Activated CD4-positive, CD25-positive, alpha-beta regulatory T cell treated with anti-CD3 and anti-CD28 coated beads, Interleukin-2, amount 50 U/mL, for 16 hours (primary cell): ENCODE measurements around the gene DNM3.

Source experiments
- DNase-seq: peaks from one replicate; pipeline ENCODE4 v3.0.0-alpha.2; 2020; ENCODE audit warnings: low read depth, low spot score

DNM3 gene

DNA sequence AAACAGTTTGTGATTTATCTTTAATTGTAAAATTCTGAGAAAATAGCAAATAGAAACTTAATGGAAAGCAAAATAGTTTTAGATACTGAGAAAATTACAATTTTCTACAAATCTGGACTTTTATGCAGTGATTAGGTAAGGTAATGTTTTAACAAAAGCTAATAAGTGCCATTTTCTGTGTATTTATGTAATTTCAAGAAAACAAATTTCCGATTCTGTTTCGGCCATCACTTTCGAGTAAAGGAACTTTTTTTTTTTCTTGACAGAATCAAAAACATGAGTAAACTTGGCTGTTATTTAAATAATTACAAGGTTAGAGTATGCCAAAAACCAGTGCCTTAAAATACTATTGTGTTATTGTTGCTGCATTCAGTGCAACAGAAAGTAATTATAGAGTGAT, 298.8 kb downstream of the DNM3 start:
- DNase-seq = no peak

GRCh38 chr1:172140591-172140990, 299.3 kb downstream of the DNM3 start:
- no peak for DNase-seq

DNA sequence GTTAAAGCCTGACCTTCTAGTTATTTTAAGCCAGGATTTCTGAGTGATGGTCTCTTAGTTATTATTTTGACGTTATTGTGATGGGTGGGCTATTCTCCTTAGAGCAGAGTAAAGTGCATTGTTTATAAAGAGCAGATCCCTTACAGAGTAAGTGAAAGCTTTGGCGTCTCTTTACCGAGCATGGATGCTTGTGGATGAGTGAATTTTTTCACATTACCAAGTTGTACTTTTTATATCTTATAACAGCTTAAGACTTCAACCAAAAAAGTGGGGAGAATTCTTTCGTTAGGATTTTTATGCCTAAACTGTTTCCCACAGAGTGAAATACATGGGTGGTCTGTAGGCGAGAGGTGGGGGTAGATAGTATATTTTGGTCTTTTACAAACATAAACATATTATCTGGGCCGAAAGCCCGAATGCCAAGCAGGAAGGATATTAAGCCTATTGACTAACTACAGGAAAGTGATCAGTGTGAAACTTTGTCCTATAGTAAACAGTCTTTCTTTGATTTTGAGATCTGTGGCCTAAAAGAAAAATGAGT, 300.1 kb downstream of the DNM3 start:
- no peak for DNase-seq

DNA sequence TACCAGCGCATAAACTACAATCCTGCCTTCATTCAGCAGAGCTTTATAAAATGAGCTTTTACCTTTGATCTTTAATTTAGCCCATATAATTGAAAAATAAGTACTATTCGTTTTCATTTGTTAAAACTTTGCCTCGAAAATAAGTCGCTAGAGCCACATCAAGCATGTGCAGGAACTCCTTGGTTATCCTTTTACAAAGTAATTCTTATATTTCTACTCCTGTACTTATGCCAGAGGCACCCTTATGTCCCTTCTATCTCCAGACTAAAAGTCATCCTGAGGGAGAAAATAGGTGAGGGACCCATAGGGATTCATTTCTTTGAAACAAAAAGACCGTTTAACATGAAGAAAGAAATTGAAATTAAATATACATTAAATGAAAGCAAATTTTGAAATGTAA, 301.0 kb downstream of the DNM3 start:
- no peak for DNase-seq

DNA sequence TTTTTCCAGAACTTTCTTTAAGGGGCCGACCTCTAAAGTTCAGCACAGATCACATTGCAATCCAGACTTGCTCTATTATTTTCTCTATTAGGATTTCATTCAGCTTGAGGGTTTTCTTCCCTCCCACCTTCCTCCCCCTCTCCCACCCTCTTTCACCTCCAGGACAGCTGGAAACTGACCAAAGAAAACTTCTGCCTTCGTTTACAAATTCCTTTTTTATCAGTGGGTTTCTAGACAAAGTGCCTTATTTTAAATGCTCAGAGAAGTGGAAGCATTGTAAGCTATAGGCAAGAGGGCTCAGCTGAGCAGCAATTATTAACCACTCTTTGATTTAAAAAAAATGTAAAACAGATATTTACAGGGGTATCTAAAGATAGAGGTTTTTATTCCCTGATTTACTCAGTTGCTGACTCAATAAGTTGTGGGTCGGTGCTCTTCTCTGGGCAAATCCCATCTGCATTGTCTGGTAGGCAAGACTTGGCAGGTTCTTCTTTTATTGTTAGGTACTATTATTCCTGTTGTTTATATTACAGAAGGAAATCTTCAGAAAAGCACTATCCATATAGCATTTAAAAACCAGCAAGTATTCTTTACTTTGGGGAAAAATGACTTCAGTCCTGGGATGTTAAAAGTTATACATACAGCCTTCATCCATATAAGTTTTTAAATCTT, 302.2 kb downstream of the DNM3 start:
- DNase-seq = no peak

- DNase-seq = no peak
Observed at GRCh38 chr1:172144445-172145061, 303.3 kb downstream of the DNM3 start.

DNA sequence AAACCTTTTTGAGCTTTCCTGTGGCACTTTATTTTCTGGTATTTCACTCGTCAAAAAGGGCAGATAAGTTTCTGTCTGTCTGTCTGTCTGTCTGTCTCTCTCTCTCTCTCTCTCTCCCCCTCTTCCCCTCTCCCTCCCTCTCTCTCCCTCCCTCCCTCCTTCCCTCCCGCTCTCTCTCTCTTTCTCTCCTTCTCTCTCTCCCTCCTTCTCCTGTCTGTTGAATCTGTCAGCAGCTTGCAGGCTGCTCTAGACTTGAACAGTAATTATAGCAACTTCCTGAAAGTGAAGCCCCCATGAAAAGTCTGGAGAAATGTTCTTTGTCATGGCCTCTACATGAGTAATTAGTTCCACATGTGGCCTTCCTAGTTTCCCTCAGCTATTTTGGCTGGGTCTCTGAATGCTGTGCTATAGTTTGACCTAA, 303.9 kb downstream of the DNM3 start:
- no peak for DNase-seq

DNA sequence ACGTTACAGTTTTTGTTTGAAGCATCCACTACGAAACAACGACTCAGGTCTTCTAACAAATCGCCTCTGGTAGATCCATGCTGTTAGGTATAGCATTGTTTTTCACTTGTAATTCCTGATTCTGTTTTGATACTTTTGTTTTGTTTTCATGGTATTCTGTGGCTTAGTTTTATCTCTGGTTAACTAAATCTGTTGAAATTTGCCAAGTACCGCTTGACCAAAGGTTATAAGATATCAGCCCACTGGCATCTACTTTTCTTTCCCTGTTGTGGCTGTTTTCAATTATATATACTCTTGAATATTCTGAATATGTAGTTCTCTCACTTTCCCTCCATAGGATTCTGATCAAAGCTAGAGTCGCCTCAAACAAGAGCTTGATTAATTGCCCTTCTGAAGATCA, 304.4 kb downstream of the DNM3 start:
- no peak for DNase-seq

DNA sequence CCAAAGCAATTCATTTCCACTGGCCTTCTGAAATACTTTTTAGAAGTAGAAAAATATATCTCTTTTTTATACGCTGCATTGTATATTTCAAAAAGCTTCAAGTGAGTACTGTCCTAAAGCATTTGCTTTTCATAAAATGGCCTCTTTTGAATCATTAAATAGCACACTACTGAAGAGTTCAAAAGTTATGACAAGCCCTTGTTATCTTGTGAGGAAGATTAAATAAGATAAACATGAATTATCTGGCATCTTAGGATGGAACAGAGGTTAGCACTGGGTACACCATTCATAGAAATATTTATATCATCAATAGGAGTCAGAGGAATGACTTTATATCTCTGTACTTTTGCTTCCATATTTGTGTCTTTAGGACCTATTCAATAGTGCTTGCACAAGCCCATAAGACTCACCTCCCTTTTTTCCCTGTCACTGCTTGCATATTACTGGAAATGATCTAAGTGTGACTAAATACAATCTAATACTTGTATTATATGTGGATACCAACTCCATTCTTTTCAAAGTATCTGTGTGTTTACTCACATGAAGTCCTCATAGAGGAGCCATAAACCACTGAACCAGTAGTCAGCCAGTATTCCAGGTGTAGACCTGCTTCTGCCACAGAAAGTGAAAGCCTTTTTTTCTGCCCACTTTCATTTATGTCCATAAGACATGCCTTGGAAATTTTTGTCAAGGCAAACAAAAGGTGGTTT, 305.0 kb downstream of the DNM3 start:
- no peak for DNase-seq

- no peak for DNase-seq
Observed at GRCh38 chr1:172147541-172147940, 306.2 kb downstream of the DNM3 start.

DNA sequence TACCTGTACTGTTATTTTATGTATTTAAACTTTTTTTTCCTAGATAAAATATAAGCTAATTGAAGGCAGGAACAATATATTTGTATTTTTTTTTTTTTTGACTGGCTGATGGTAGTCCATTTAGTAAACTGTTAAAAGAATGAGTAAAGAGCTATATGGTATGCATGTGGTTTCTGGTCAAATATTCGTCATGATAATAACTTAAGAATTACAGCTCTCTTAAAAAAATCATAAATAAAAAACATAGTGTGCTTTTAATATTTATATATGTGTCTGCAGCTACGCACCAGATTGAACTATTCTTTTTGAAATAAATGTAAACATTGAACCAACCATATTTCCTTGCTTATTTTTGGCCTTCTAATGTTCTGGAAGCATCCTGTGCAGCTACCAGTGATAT, 306.9 kb downstream of the DNM3 start:
- no peak for DNase-seq

- no peak for DNase-seq
Observed at GRCh38 chr1:172148707-172149106, 307.4 kb downstream of the DNM3 start.

- DNase-seq = no peak
Observed at GRCh38 chr1:172149346-172149745, 308.0 kb downstream of the DNM3 start.

DNA sequence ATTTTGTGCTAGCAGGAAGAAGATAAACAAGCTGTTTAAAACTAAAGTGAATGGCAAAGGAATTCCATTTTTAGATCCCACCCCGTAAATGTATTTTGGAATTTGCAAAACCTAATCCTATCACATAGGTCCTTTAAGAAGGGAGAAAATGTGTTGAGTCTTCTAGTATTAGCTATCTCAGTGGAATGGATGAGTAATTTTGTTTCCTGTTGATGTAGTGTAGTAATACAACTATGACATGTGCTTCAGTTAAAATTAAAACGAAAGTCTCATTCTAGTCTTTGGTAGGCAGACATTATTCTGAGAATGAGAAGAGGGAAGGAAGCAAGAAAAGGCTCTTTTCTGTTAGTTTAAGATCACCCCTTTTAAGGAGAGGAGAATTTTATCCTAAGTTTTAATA, 313.3 kb downstream of the DNM3 start:
- no peak for DNase-seq

DNA sequence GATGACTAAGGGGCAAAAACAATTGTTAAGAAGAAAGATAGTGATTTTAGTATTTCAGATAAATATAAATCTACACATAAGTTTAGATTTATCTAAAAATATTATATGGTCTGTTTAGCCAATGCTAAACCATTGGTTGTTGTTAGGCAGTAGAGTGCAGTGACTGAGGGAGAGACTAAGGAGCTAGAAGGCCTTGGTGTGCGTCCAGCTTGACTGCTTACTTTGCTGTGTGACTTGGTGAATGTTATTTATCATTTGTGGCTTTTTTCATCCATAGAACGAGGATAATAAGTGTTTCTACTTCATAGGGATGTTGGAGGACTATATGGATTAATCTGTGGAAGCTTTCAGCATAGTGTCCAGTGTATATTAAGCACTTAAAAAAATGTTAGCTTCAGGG, 314.5 kb downstream of the DNM3 start:
- DNase-seq = no peak

DNA sequence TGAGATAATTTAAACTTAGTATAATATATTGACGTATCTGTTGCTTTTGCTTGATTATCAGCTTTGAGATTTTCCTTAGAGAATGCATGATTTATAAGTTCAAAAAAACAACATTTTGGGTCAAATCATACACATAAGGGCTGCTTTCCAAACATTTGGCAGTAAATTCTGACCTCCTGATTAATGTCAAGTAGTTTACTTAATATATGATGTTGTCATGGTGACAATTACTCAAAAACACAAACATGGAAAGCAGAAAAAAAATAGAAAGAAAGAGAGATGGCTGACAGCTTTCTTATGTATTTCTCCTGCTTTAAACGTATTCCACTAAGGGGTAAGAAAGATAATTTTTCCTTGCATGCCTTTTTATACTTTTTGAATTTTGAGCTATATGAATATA, 320.9 kb downstream of the DNM3 start:
- no peak for DNase-seq

DNA sequence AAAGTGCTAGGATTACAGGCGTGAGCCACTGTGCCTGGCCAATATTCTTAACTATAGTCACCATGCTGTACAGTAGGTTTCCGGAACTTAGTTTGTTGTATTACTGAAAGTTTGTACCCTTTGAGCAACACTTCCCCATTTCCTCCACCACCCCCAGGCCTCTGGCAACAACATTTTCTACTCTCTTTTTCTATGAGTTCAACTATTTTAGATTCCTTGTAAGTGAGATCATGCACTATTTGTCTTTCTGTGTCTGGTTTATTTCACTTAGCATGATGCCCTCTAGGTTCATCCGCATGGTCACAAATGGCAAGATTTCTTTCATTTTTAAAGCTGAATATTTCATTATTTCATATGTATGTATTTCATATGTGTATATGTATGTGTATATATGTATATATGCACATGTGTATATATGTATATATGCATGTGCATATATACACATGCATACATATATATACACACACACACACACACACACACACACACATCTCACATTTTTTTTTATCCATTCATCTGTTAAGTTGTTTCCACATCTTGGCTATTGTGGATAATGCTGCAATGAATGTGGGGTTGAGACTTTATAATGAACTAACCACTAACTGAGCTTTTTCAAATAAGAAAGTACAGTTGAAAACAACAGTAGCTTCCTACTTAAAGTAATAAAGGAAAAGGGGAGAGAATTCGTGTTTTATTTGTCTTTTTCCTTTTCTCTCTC, 322.4 kb downstream of the DNM3 start:
- DNase-seq = no peak

DNA sequence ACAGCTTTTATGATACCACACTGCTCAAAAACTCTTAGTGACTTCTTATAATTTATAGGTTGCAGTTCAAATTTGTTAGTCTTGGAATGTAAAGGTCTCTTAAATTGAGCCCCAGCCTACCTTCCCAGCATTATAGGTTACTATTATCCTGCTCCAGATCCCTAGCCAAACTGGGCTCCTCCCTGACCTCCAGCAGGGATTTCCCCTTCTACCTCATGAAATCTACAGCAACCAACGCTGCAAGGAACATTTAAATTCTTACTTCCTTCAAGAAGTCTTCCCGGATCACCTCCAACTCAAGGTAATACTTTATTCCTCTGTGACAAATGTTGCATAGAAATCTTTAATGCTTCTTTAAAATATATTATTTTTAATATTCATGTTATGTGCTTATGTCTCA, 324.1 kb downstream of the DNM3 start:
- DNase-seq = no peak

GRCh38 chr1:172167796-172168596, 326.7 kb downstream of the DNM3 start:
- no peak for DNase-seq

DNA sequence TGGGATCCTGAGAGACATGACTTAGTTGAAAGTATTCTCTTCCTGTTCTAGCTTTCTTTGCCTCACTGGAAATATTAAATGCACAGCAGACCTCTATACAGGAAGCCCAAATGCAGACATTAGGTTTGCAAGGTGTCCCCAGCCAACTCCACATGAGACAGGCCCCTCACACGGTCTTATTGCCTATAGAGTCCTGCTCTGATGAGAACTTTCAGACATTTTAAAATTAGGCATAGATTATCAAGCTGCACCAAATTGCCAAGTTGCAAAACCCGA, 327.2 kb downstream of the DNM3 start:
- DNase-seq = no peak

GRCh38 chr1:172169836-172170235, 328.5 kb downstream of the DNM3 start:
- DNase-seq = no peak
